Neuronal stem cell (in vitro differentiated cells): ENCODE measurements around the gene STK38L.

ENCODE experiments used
- DNase-seq: peaks from one replicate; pipeline ENCODE4 v3.0.0-alpha.2; 2013; ENCODE audit warnings: low spot score
- H2AFZ ChIP-seq: one replicate; pipeline ENCODE4 v1.6.1; 2013; ENCODE audit warnings: mild to moderate bottlenecking, low read length, inconsistent platforms
- H2AK5ac ChIP-seq: 2 replicates; pipeline ENCODE4 v1.6.1; 2013; ENCODE audit warnings: low read depth, mild to moderate bottlenecking, inconsistent platforms, low read length, moderate library complexity, mixed read lengths
- H2BK120ac ChIP-seq: 2 replicates; pipeline ENCODE4 v1.6.1; 2013; ENCODE audit warnings: low read depth, mild to moderate bottlenecking, inconsistent platforms, low read length, moderate library complexity, mixed read lengths
- H2BK12ac ChIP-seq: one replicate; pipeline ENCODE4 v1.6.1; 2013; ENCODE audit warnings: low read length, inconsistent platforms
- H2BK15ac ChIP-seq: 2 replicates; pipeline ENCODE4 v1.6.1; 2013; ENCODE audit warnings: mild to moderate bottlenecking, low read length, inconsistent platforms, mixed read lengths
- H2BK5ac ChIP-seq: one replicate; pipeline ENCODE4 v1.6.1; 2013; ENCODE audit warnings: inconsistent platforms, mild to moderate bottlenecking, low read length, moderate library complexity
- H3K14ac ChIP-seq: one replicate; pipeline ENCODE4 v1.6.1; 2013; ENCODE audit warnings: low read length, inconsistent platforms
- H3K18ac ChIP-seq: 2 replicates; pipeline ENCODE4 v1.6.1; 2013; ENCODE audit warnings: low read length, inconsistent platforms
- H3K23ac ChIP-seq: 2 replicates; pipeline ENCODE4 v1.6.1; 2013; ENCODE audit warnings: low read depth, mild to moderate bottlenecking, mixed read lengths, low read length, inconsistent platforms; ENCODE audit not compliant: poor library complexity
- H3K27ac ChIP-seq: replicated peaks from 3 replicates; pipeline ENCODE4 v1.5.1; 2013; ENCODE audit warnings: low read length, inconsistent platforms
- H3K27me3 ChIP-seq, 3 experiments: 2 replicates each; pipeline ENCODE4 v1.6.1; 2013; ENCODE audit warnings: low read length in 3 of 3, mild to moderate bottlenecking in 2 of 3, inconsistent platforms in 1 of 3, low read depth in 1 of 3, mixed read lengths in 1 of 3, moderate library complexity in 1 of 3; ENCODE audit not compliant: control insufficient read depth in 3 of 3, insufficient read depth in 3 of 3
- H3K36me3 ChIP-seq, 2 donors: replicated peaks in 1 of 2; 2 replicates each; pipeline ENCODE4 v1.6.1; 2013; ENCODE audit warnings: low read length in 2 of 2; ENCODE audit not compliant: control insufficient read depth in 2 of 2, insufficient read depth in 2 of 2
- H3K4ac ChIP-seq: 2 replicates; pipeline ENCODE4 v1.6.1; 2013; ENCODE audit warnings: inconsistent platforms, mild to moderate bottlenecking, low read length, moderate library complexity
- H3K4me1 ChIP-seq, 2 donors: 1 replicate in 1 of 2; 2 replicates in 1 of 2; pipeline ENCODE4 v1.6.1; 2013; ENCODE audit warnings: low read length in 2 of 2, low read depth in 1 of 2; ENCODE audit not compliant: control insufficient read depth in 2 of 2, insufficient read depth in 1 of 2
- H3K4me2 ChIP-seq: one replicate; pipeline ENCODE4 v1.6.1; 2013; ENCODE audit warnings: mild to moderate bottlenecking, low read length, inconsistent platforms; ENCODE audit not compliant: insufficient read depth, poor library complexity, severe bottlenecking
- H3K4me3 ChIP-seq, 2 donors: 2 replicates each; pipeline ENCODE4 v1.5.1; 2013; ENCODE audit warnings: low read length in 2 of 2, mild to moderate bottlenecking in 2 of 2, inconsistent platforms in 1 of 2, moderate library complexity in 1 of 2
- H3K79me1 ChIP-seq: one replicate; pipeline ENCODE4 v1.6.1; 2013; ENCODE audit warnings: low read depth, mild to moderate bottlenecking, inconsistent platforms, low read length, moderate library complexity
- H3K9ac ChIP-seq: one replicate; pipeline ENCODE4 v1.6.1; 2013; ENCODE audit warnings: mild to moderate bottlenecking, low read depth, low read length, inconsistent platforms; ENCODE audit not compliant: poor library complexity
- H3K9me3 ChIP-seq, 2 donors: replicated peaks in 1 of 2; 2 replicates each; pipeline versions ENCODE3 to v1.6.1; 2013; ENCODE audit warnings: low read length in 2 of 2, mild to moderate bottlenecking in 2 of 2, inconsistent platforms in 1 of 2, low read depth in 1 of 2, mixed read lengths in 1 of 2, moderate library complexity in 1 of 2; ENCODE audit not compliant: control insufficient read depth in 2 of 2, insufficient read depth in 1 of 2
- H4K8ac ChIP-seq: one replicate; pipeline ENCODE4 v1.6.1; 2013; ENCODE audit warnings: low read depth, mild to moderate bottlenecking, inconsistent platforms, low read length, moderate library complexity
- H4K91ac ChIP-seq: one replicate; pipeline ENCODE4 v1.6.1; 2013; ENCODE audit warnings: low read length, low read depth, mild to moderate bottlenecking, inconsistent platforms; ENCODE audit not compliant: poor library complexity
- WGBS, 2 donors: extraction: QIAGEN DNeasy Blood & Tissue Kit; methylation state at CpG; one replicate each; pipeline ENCODE4 v1.1.7; 2013; ENCODE audit warnings: missing lambda C conversion rate in 2 of 2, mixed read lengths in 1 of 2; ENCODE audit not compliant: insufficient read length in 2 of 2, insufficient replicate concordance in 1 of 2; ENCODE audit errors: extremely low coverage in 2 of 2; 5-methylcytosine and 5-hydroxymethylcytosine counted together

Gene STK38L

DNA sequence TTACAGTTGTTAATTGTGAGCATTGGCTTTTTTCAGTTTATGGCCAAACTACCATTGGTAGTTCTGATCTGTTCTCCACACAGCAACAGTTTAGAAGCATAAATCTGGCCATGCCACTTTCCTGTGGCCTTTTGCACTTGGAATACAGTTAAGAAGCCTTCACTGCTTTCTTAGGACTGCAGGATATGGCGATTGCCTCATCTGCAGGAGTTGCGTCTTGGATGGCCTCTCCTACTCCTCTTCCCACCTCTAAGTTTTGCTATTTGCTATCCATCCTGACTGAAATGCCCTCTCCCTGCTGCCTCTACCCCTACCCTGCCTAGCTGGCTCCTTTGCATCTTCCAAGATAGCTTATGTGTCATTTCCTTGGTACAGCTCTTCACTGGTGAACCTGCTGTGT is 75.8 kb downstream of the STK38L start:
- no peak overlapping the region for H3K27ac ChIP-seq
- no peak overlapping the region for H4K91ac ChIP-seq
- no CpG with 5 or more reads among the region's 2 CpGs for whole genome bisulfite sequencing, 2 donors

DNA sequence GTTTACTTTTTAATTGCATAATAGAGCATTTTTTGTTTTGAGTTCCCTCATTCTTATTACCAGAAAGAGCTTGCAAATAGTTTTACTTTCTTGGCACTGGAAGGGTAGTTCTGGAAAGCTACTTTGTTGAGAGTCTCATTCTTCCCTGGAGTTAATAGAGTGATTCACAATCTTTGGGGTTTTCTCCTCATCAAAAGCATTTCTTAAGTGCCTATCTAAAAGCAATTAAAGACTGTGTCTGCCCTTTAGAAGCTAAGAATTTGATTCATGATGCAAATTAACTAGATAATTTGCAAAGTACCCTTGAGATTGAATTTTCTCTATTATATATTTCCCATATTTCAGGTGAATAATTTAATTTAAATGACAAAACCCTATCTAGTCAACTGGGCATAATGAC is 80.4 kb downstream of the STK38L start:
- Histone ChIP-seq H3K4me1 (no peaks in the 10 kb centered on the region), H3K79me1 (no peaks in the 10 kb centered on the region), H2BK5ac (no peak overlapping the region), H4K91ac (no peak overlapping the region), H3K4me2 (no peak overlapping the region), H2BK12ac (no peak overlapping the region), H3K23ac (no peak overlapping the region), H2AFZ (no peak overlapping the region), H3K9ac (no peak overlapping the region), H3K14ac (no peak overlapping the region), H3K36me3 (peaks cover 5 to 82% of the 10 kb centered on the region in 2 donors), H4K8ac (no peak overlapping the region), H3K4me3 (no peak overlapping the region), H3K18ac (no peak overlapping the region), H2BK15ac (no peak overlapping the region), H3K27me3 (no peaks in the 10 kb centered on the region), H3K4ac (no peak overlapping the region), H3K9me3 (no peaks in the 10 kb centered on the region), H2AK5ac (no peak overlapping the region), H2BK120ac (no peak overlapping the region), H3K27ac (no peak overlapping the region)
- DNase-seq = no peak

More for the DNA sequence above, 75.8 kb downstream of the STK38L start:
- H2AFZ ChIP-seq = no peak overlapping the region
- no peak overlapping the region for H3K14ac ChIP-seq
- H3K4me1 ChIP-seq = no peaks in the 10 kb centered on the region
- no peaks in the 10 kb centered on the region for H3K9me3 ChIP-seq
- no peak for DNase-seq
- H3K27me3 ChIP-seq = no peaks in the 10 kb centered on the region
- no peak overlapping the region for H2BK5ac ChIP-seq
- no peak overlapping the region for H3K4me3 ChIP-seq
- H3K4ac ChIP-seq = no peak overlapping the region
- no peak overlapping the region for H2BK12ac ChIP-seq
- peaks cover 5 to 98% of the 10 kb centered on the region in 2 donors for H3K36me3 ChIP-seq
- no peak overlapping the region for H2BK120ac ChIP-seq
- H2AK5ac ChIP-seq = no peak overlapping the region
- no peak overlapping the region for H3K4me2 ChIP-seq
- H3K9ac ChIP-seq = no peak overlapping the region
- no peak overlapping the region for H3K23ac ChIP-seq
- no peak overlapping the region for H2BK15ac ChIP-seq
- H3K79me1 ChIP-seq = no peaks in the 10 kb centered on the region
- H4K8ac ChIP-seq = no peak overlapping the region
- no peak overlapping the region for H3K18ac ChIP-seq

DNA sequence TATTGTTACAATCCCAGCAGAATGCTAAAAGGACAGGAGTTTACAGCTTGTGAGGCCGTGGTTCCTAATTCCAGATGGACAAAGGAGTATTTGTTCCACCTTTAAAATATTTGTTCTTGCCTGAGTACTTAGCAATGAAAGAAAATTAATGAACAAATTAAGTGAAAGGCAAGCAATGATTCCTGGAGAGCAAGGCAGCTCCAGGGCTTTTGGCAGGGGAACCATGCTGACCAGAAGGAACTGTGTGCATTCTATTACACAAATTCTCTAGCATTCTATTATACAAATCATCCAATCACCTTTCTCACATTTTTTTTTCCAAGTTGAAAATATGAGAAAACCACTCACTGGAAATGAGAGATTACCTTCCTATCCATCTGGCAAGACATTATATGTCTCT is 86.8 kb downstream of the STK38L start:
- no peak overlapping the region for H3K4me2 ChIP-seq

GRCh38 chr12:27331291-27331926 is 87.3 kb downstream of the STK38L start:
- Histone ChIP-seq H3K9ac (no peak overlapping the region), H4K91ac (no peak overlapping the region), H3K14ac (no peak overlapping the region), H3K4me3 (peak overlapping the region in 1 of 2 donors; percentile 70), H4K8ac (no peak overlapping the region), H3K4me2 (no peak overlapping the region), H2BK15ac (no peak overlapping the region), H3K9me3 (no peaks in the 10 kb centered on the region), H2BK120ac (no peak overlapping the region), H2AK5ac (no peak overlapping the region), H3K23ac (no peak overlapping the region), H2BK5ac (no peak overlapping the region), H3K4me1 (peaks cover 7 to 16% of the 10 kb centered on the region in 2 donors), H3K36me3 (peaks cover 0 to 13% of the 10 kb centered on the region in 2 donors), H2BK12ac (no peak overlapping the region), H3K18ac (no peak overlapping the region), H3K27me3 (peaks cover 0 to 19% (median 0%) of the 10 kb centered on the region in 3 experiments), H2AFZ (peak overlapping the region; percentile 92), H3K27ac (no peak overlapping the region), H3K79me1 (no peaks in the 10 kb centered on the region), H3K4ac (no peak overlapping the region)
- no CpG with 5 or more reads among the region's 7 CpGs for WGBS, 2 donors
- no peak for DNase-seq

More for the DNA sequence above, 86.8 kb downstream of the STK38L start:
- Histone ChIP-seq H2AFZ (peak overlapping the region; percentile 92), H3K9ac (no peak overlapping the region), H2BK15ac (no peak overlapping the region), H2BK12ac (no peak overlapping the region), H3K27me3 (peaks cover 0 to 19% (median 0%) of the 10 kb centered on the region in 3 experiments), H3K9me3 (no peaks in the 10 kb centered on the region), H3K79me1 (no peaks in the 10 kb centered on the region), H4K91ac (no peak overlapping the region), H2AK5ac (no peak overlapping the region), H3K4me3 (no peak overlapping the region), H3K14ac (no peak overlapping the region), H2BK5ac (no peak overlapping the region), H3K18ac (no peak overlapping the region), H3K4me1 (peaks cover 7 to 16% of the 10 kb centered on the region in 2 donors), H2BK120ac (no peak overlapping the region), H3K27ac (no peak overlapping the region), H4K8ac (no peak overlapping the region), H3K36me3 (peaks cover 0 to 19% of the 10 kb centered on the region in 2 donors), H3K4ac (no peak overlapping the region), H3K23ac (no peak overlapping the region)
- no CpG with 5 or more reads among the region's 1 CpG for WGBS, 2 donors
- DNase-seq = no peak
